HepG2 (cell line): ENCODE results near the gene GATAD2B. TPM values are rescaled to one million over a fixed set of nuclear protein-coding genes. Genes with fewer than 3 reads are reported as not detected.

ENCODE experiments used
- AHR ChIP-seq: IDR thresholded peaks from 2 replicates; pipeline ENCODE4 v1.6.1; 2018; ENCODE audit warnings: missing genetic modification reagents, missing compliant biosample characterization
- ARID4A ChIP-seq: sonication (generic); formaldehyde crosslinking; IDR thresholded peaks from 2 replicates; pipeline ENCODE4 v1.5.0; 2020; ENCODE audit warnings: mild to moderate bottlenecking, missing genetic modification reagents, borderline replicate concordance
- ARNT ChIP-seq: fragments of 450-650 bp; IDR thresholded peaks from 2 replicates; pipeline ENCODE4 v1.6.1; 2017
- CHD2 ChIP-seq: IDR thresholded peaks from 2 replicates; pipeline ENCODE4 v1.6.1; 2011; ENCODE audit warnings: low read depth, low read length, improper control_type of control experiment
- ESRRA ChIP-seq: sonication (generic); formaldehyde crosslinking; IDR thresholded peaks from 2 replicates; pipeline ENCODE4 v1.5.1; 2020; ENCODE audit warnings: mild to moderate bottlenecking, low read depth, missing genetic modification reagents
- FOXC1 ChIP-seq: sonication (generic); formaldehyde crosslinking; IDR thresholded peaks from 2 replicates; pipeline ENCODE4 v1.8.0; 2022; ENCODE audit warnings: mild to moderate bottlenecking, missing genetic modification reagents, borderline replicate concordance
- HNF4A ChIP-seq: sonication (generic); formaldehyde crosslinking; IDR thresholded peaks from 2 replicates; pipeline ENCODE4 v1.4.0; 2020; ENCODE audit warnings: missing genetic modification reagents
- HNRNPH1 ChIP-seq: fragments of 200-400 bp; formaldehyde crosslinking; optimal IDR thresholded peaks from 2 replicates; pipeline ENCODE3; 2017; ENCODE audit warnings: mild to moderate bottlenecking, low read depth, low read length
- KDM4B ChIP-seq: sonication (generic); formaldehyde crosslinking; IDR thresholded peaks from 2 replicates; pipeline ENCODE4 v1.4.0; 2020; ENCODE audit warnings: missing genetic modification reagents
- KMT2B ChIP-seq: IDR thresholded peaks from 2 replicates; pipeline ENCODE4 v1.6.1; 2016; ENCODE audit warnings: missing genetic modification reagents, missing compliant biosample characterization
- NCOA2 ChIP-seq: sonication (generic); formaldehyde crosslinking; IDR thresholded peaks from 2 replicates; pipeline ENCODE4 v1.8.0; 2022; ENCODE audit warnings: inconsistent platforms
- PREB ChIP-seq: sonication (generic); formaldehyde crosslinking; IDR thresholded peaks from 2 replicates; pipeline ENCODE4 v1.4.0; 2020; ENCODE audit warnings: missing genetic modification reagents
- SNAI1 ChIP-seq: sonication (generic); formaldehyde crosslinking; IDR thresholded peaks from 2 replicates; pipeline ENCODE4 v1.5.0; 2020; ENCODE audit warnings: mild to moderate bottlenecking, missing genetic modification reagents, borderline replicate concordance
- SP2 ChIP-seq: sonication (generic); formaldehyde crosslinking; IDR thresholded peaks from 2 replicates; pipeline ENCODE4 v1.5.1; 2020; ENCODE audit warnings: mild to moderate bottlenecking, missing genetic modification reagents
- TRAFD1 ChIP-seq: sonication (generic); formaldehyde crosslinking; IDR thresholded peaks from 2 replicates; pipeline ENCODE4 v1.5.1; 2020; ENCODE audit warnings: missing genetic modification reagents, mild to moderate bottlenecking, borderline replicate concordance
- ZNF770 ChIP-seq: sonication (generic); formaldehyde crosslinking; IDR thresholded peaks from 2 replicates; pipeline ENCODE4 v1.5.0; 2020; ENCODE audit warnings: mild to moderate bottlenecking, missing genetic modification reagents
- ZNF775 ChIP-seq: sonication (generic); formaldehyde crosslinking; IDR thresholded peaks from 2 replicates; pipeline ENCODE4 v1.4.0; 2020; ENCODE audit warnings: missing genetic modification reagents, mild to moderate bottlenecking, moderate library complexity, borderline replicate concordance
- ZNF879 ChIP-seq: sonication (generic); formaldehyde crosslinking; IDR thresholded peaks from 2 replicates; pipeline ENCODE4 v1.8.1; 2023; ENCODE audit warnings: missing genetic modification reagents
- ZSCAN30 ChIP-seq: sonication (generic); formaldehyde crosslinking; IDR thresholded peaks from 2 replicates; pipeline ENCODE4 v1.5.0; 2020; ENCODE audit warnings: mild to moderate bottlenecking, missing genetic modification reagents
- ZZZ3 ChIP-seq: sonication (generic); formaldehyde crosslinking; IDR thresholded peaks from 2 replicates; pipeline ENCODE4 v1.4.0; 2020; ENCODE audit warnings: missing genetic modification reagents, mild to moderate bottlenecking, borderline replicate concordance
- polyA plus RNA-seq, 8 experiments: library from polyadenylated mRNA; depleted of rRNA in 3 of 8; stranded (reverse) in 7 of 8; unstranded in 1 of 8; fragments of >200 nt; fragmentation: Illumina TruSeq in 4 of 8; extraction: Trizol in 4 of 8; gene quantifications; 2 replicates each; pipeline versions ENCODE4 v1.2.1 to v1.2.3, GENCODE V29; 2011 to 2016; ENCODE audit warnings: low read depth in 4 of 8, missing spikeins in 1 of 8, mixed read lengths in 1 of 8; ENCODE audit not compliant: insufficient read depth in 1 of 8
- total RNA-seq, 5 experiments: library from RNA; depleted of rRNA; stranded (reverse); fragments of >200 nt; fragmentation: Illumina TruSeq; extraction: Trizol; gene quantifications; 2 replicates each; pipeline ENCODE4 v1.2.3, GENCODE V29; 2016; ENCODE audit warnings: low read depth in 1 of 5

The GATAD2B gene
- total and polyA plus RNA-seq, 2 of the 13 experiments (the other 11 are each of a cell fraction or from before 2014, with no cell fraction given), result 3.2 to 5.2 TPM

DNA sequence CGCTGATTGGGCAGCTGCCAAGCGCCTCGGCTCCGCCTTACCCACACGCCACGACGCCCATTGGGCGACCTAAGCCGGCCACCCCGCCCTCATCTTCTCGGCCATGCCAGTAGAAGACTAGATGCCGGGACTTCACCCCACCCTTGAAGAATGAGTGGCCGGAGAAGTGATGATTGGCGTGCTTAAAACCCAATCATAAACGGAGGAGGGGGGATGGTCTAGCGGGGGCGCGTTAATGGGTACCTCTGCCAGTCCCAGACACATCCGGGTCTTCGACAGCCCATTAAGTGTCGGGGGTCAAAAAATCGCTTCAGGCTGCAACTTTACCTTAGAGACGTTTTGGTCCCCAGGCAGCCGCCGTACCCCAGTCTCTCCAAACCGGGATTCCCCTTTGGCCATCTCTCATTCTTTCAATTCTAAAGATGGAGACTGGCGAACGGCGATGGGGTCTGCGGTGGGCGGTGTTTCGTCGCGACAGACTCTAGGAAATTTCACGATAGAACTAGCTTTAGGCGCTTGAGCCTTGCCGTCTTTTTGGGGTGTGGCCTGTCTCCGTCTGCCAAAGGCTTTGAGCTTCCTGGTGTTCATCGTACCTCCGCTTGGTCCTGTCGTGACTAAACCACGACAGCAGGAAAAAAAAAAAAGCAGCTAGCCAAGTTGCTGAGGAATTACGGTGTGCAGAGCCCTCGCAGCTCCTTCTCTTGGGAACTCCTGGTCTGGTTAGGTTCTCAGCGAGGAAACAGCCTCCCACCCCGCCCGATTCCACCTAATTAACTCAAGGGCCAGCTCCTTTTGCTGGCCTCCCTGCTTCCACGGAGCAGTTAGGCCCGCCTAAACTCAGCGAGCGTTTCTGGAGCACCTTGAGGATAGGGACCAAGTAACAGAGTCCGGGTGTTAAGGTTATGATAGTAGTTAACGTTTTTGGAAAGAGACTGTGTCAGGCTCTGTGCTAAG, at the start of gene GATAD2B (continued):
- TF ChIP-seq SNAI1, result no peak
- TF ChIP-seq ESRRA (CRISPR knock-in tag), result peak; percentile 49; the same call in 1 of the 2 replicates
- peak; percentile 36; the same call in 1 of the 2 replicates for TF ChIP-seq NCOA2 (CRISPR knock-in tag)
- no peak for TF ChIP-seq ZNF879 (CRISPR knock-in tag)
- TF ChIP-seq HNF4A (CRISPR knock-in tag), result no peak
- peak; percentile 79 for TF ChIP-seq FOXC1 (CRISPR knock-in tag)
- TF ChIP-seq TRAFD1 (CRISPR knock-in tag), result no peak
- peak; percentile 84 for TF ChIP-seq ARID4A (CRISPR knock-in tag)
- no peak for TF ChIP-seq HNRNPH1
- peak; percentile 74; the same call in 1 of the 2 replicates for TF ChIP-seq ZZZ3
- peak; percentile 51 for TF ChIP-seq KMT2B (CRISPR knock-in tag)
- TF ChIP-seq ZNF770, result 0 out of 2 replicates have a peak, but pooled peaks have one; percentile 21
- no peak for TF ChIP-seq ZNF775 (CRISPR knock-in tag)
- peak; percentile 59; the same call in 1 of the 2 replicates for TF ChIP-seq CHD2
- no peak for TF ChIP-seq ZSCAN30
- TF ChIP-seq PREB (CRISPR knock-in tag), result no peak
- no peak for TF ChIP-seq ARNT
- TF ChIP-seq SP2 (CRISPR knock-in tag), result peak; percentile 96
- no peak for TF ChIP-seq AHR (CRISPR knock-in tag)
- TF ChIP-seq KDM4B (CRISPR knock-in tag), result no peak
